T follicular helper cell (primary cell): ENCODE measurements around the gene BCL7A.
"Not testable (repeated sequence)": the region's sequence is repeated elsewhere in the genome, so short reads cannot be mapped to it uniquely, and the experiment has no call there.

Experiments used
- DNase-seq: peaks from one replicate; pipeline ENCODE4 v3.0.0-alpha.2; 2020; ENCODE audit warnings: low read depth
- total RNA-seq, 2 experiments: gene quantifications; one replicate each; lab custom pipeline; 2026; lab: John Stamatoyannopoulos, UW

Gene BCL7A
- 5.0 to 7.9 reads per million in 2 experiments for total RNA-seq

GRCh38 chr12:122021822-122022392 is at the start of gene BCL7A:
TSS of gene BCL7A (plus strand) at chr12:122021884. CDS start at chr12:122022092, 208 bp downstream.
- DNase-seq, result peak; percentile 31

GRCh38 chr12:121974026-121974985 is 47.4 kb upstream of the BCL7A start:
- DNase-seq, result no peak

DNA sequence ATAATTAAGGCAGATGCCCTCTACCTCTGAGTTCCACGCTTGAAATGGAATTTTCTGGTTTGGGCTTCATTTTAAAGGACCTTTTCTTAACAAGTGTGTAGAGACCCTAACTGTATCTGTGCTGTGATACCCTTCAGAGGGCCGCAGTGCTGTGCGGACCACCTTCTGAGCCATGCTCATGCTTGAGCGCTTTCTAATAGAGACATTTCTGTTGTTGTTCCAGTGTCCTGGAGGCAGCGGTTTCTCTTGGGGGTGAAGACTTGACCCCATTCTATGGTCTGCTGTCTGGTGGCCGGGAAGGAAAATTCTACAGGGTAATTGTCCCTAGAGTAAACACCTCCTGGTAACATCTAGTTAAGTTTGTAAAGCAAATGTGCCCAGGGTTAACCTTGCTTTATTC is 46.7 kb upstream of the BCL7A start:
- no peak for DNase-seq

DNA sequence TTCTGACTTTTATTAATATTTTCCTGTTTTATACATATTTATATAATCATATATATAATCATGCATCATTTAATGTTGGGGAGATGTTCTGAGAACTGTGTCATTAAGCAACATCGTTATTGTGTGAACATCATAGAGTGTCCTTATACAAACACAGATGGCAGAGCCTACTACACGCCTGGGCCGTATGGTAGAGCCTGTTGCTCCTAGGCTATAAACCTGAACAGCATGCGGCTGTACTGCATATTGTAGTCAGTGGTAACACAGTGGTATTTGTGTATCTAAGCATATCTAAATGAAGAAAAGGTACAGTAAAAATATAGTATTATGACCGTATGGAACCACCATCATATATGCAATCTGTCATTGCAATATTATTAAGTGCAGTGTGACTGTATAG is 44.7 kb upstream of the BCL7A start:
- DNase-seq, result no peak

GRCh38 chr12:121980191-121980891 is 41.3 kb upstream of the BCL7A start:
- DNase-seq, result no peak

DNA sequence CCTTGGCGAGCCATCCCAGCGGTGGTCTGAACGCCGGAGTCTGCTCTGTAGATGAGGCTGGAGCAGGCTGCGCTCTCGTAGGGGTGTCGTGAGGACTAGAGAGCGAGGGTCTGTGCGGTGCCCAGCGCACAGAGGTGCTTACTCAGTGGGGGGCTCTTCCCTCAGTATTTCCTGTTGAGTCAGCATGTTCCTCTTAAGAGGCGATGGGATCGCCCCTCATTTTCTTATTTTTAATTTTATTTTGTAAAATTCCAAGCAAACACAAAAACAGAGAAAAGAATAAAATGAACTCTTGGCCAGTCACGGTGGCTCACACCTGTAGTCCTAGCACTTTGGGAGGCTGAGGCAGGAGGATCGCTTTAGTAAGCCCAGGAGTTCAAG is 40.8 kb upstream of the BCL7A start:
- no peak for DNase-seq

GRCh38 chr12:121981456-121981855 is 40.2 kb upstream of the BCL7A start:
- DNase-seq, result no peak

DNA sequence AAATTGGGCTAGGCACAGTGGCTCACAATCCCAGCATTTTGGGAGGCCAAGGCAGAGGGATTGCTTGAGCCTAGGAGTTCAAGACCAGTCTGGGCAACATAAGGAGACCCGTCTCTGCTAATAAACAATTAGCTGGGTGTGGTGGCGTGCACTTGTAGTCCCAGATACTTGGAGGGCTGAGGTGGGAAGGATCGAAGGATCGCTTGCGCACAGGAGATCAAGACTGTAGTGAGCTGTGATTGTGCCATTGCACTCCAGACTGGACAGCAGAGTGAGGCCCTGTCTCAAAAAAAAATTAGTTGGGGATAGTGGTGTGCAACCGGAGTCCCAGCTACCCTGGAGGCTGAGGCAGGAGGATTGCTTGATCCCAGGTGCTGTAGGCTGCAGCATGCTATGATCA is 38.7 kb upstream of the BCL7A start:
- DNase-seq, result no peak

DNA sequence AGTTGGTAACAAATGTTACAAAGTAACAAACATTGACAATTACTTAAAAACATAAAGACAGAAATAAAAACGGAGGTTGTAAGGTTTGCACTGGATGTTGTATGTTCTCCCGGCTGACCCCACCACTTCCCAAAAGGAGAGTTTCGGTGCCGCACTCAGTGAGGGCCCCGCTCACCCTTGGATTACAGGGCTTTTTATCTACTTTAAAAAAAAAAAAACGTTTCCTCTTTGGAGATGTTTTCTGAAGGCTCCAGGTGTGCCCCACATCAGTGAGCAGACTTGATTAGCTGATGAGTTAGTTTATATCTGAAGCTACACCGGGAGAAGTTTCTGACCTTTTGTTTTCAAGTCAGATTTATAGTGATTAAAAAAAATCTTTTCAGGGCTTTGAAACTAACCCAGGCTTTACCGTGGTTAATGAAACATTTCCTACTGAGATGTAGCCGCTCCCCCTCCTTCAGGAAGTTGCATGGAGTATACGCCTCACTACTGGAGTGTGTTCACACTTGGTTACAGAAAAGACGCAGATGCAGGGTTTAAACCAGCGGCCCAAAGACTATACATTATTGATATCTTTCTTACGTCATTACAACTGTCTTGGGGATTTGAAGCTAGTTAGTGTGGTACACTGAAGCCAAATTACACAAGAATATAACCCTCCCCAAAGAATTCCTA is 38.0 kb upstream of the BCL7A start:
- no peak for DNase-seq

- no peak for DNase-seq
Observed at GRCh38 chr12:121986489-121987245, 35.0 kb upstream of the BCL7A start.

- DNase-seq, result not testable (repeated sequence)
Observed at GRCh38 chr12:121988519-121988918, 33.2 kb upstream of the BCL7A start.

DNA sequence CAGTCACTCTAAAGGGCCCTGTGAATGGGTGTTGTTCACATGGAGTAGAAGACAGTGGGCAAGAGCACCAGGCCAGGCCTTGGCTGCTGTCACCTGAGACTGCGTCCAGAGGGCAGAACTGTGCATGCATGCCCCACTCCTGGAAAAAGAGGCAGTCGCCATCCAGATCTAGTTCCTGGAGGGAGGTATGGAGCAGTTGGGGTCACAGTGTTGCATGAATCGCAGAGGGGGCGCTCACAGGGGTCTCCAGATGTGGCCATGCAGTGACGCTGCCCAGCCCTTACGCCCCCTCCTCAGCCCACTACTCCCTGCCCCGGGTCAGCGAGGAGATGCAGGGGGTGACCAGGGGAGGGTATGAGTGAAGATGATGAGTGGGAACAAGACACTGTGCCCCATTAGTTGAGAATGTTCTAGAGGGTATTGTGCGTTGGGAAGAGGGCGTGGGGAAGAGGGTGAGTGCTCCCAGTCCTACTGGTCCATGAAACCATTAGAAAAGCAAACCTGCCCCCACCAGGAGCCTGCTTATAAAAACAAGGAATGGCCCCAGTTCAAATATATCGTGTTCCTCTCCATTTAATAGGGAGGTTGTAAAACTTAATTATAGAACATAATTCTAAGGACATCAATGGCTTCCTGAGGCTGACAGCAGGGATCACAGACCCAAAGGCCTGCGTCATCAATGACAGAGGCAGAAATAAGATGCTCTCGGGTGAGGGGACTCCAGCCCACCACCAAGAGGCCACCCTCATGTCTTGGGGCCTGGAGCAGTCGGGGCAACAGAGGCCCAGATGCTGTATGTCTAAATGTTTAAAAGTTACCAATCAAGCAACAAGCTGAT is 32.2 kb upstream of the BCL7A start:
- DNase-seq, result no peak

DNA sequence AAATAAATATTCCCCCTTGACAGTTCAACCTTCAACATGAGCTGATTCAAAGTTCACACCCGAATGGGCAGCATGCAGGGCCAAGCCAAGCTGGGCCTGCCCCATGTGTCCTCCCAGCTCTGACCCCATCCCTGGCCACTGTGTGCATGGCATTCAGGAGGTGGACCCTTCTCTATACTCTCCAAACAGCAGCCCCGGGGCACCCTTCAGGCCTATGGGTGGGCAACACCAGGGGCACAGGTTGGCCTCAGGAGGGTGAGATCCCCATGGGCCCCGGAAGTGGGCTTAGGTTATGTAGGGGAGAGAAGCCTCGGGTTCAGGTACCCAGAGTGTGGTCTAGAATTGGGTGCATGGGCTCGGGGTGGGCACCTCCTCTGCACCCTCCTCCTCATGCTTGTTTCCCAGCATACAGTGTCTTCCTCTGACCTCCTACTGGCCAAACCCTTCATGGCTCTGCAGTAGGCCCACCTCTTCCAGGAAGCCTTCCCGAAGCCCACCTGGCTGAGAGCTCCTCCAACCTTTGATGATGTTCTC is 31.5 kb upstream of the BCL7A start:
- DNase-seq, result no peak

DNA sequence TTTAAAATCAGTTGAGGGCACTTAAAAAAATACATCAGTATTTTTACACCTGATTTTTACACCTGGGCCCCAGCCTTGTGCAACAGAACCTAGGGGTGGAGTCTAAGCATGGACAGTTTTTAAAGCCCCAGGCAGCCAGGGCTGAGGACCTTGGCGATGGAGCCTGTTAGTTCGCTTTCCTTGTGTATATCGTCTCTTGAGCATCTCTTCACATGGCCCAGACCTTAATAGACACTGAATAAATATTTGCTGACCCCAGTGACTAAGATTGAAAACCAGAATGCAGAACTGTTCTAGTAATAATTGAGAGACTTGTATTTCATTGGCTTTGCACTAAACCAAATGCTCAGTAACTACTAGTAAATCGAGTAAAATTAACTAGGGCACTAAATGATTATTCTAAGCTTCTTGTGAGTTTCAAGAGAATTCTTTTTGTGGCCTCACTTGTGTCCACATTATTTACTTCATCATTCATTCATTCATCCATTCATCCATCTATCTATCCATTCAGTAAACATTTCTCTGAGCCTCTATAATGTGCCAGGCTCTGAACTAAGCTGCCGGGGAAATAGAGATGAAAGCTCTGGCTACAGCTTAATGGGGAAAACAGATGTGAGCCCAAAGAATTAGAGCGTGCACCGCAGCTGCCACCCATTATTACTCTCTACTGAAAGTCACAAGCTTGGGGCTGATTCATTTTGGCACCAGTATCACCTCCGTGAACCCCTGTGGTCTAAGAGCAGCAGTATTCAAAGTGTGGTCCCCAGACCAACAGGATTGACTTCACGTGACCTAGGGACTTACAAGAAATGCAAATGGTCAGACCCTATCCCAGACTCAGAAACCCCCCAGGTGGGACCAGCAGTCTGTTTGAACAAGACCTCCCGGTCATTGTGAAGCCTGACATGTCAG is 30.7 kb upstream of the BCL7A start:
- no peak for DNase-seq

- no peak for DNase-seq
Observed at GRCh38 chr12:121992059-121992879, 29.4 kb upstream of the BCL7A start.

- no peak for DNase-seq
Observed at GRCh38 chr12:121996050-121996944, 25.4 kb upstream of the BCL7A start.

DNA sequence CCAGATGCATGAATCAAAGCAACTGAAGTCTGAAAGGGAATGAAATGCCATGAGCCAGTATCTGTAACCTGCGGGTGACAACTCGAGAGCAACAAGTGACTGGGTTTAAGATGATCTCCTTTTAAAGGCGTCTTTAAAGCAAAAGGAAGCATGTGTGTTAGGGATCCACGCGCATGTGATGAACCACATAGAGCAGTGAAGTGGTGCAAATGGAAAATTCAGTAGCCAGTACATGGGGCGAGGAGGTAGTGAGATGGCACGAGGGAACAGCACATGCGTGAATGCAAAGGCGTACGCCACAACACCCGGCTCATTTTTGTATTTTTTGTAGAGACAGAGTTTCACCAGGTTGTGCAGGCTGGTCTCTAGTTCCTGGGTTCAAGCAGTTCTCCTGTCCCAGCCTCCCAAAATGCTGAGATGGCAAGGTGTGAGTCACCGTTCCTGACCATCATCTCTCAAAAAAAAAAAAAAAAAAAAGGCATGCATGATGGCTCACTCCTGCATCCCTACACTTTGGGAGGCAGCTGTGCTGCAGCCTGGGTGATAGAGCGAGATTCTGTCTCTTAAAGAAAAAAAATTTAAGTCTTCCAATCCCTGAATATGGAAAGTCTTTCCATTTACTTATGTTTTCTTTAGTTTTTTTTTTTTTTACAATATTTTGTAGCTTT is 24.6 kb upstream of the BCL7A start:
- no peak for DNase-seq
